NCI-H1048 (cell line): ENCODE results near the gene LCE2B.
"Not testable (repeated sequence)": the region's sequence is repeated elsewhere in the genome, so short reads cannot be mapped to it uniquely, and the experiment has no call there.

Experiments used
- DNase-seq: peaks from one replicate; lab custom pipeline; 2025; lab: John Stamatoyannopoulos, UW

The LCE2B gene, protein sequence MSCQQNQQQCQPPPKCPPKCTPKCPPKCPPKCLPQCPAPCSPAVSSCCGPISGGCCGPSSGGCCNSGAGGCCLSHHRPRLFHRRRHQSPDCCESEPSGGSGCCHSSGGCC

GRCh38 chr1:152685823-152686222 is at the start of gene LCE2B:
LCE2B (plus strand) TSS chr1:152686123; CDS start chr1:152686844, 721 bp downstream.
- DNase-seq: not testable (repeated sequence)

DNA sequence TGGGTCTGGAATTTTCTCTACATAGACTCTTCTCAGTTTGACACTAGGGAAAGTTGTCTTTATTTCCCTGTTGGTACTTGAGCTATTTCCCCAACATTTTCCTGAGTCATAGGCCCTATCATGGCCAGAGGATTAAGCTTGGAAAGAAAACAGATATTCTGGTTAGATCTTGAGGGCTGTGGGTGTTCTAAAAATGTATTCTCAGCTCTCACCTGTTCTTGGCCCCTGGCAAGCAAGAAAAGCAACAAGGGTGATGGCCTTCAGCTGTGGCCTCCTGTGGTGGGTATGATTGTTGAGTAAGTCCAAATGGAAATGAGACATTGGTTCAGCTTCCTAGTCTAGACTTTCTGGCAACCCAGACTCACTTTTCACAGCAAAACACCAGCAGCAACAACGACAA is 45.6 kb upstream of the LCE2B start:
- no peak for DNase-seq

DNA sequence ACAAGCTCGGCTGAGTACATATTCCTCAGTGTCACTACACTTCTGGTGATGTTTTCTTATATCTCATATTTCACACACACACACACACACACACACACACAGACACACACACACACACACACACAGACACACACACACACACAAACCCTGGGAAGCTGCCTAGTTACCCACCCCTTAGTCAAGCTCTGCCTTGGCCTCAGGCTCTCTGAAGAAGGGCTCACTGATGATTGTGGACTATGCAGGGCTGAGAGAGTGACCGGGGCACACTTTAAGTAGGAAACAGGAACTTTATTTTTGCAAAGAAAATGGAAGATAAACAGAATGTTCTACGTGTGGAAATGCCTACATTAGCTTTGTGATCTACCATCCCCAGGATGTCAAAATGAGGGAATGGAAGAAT is 42.0 kb upstream of the LCE2B start:
- DNase-seq: no peak

- DNase-seq: no peak
Measured at GRCh38 chr1:152645146-152645545, 40.8 kb upstream of the LCE2B start.

DNA sequence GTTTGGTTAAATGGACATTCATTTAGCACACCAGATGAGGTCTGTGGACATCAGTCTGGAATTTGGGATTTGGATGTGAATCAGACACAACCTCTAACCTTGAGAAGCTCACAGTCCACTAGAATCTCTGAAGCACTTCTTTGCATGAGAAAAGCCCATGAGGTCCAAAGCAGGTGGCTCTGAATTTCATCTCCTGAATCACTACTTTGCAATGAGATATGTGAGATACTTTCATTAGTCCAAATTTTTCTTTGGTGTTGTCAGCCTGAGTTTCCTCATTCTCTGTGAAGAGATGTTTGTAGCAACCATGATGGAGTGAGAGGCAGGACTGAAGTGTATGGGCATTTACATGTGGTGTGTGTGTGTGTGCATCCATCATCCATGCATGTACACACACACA is 39.3 kb upstream of the LCE2B start:
- no peak for DNase-seq

DNA sequence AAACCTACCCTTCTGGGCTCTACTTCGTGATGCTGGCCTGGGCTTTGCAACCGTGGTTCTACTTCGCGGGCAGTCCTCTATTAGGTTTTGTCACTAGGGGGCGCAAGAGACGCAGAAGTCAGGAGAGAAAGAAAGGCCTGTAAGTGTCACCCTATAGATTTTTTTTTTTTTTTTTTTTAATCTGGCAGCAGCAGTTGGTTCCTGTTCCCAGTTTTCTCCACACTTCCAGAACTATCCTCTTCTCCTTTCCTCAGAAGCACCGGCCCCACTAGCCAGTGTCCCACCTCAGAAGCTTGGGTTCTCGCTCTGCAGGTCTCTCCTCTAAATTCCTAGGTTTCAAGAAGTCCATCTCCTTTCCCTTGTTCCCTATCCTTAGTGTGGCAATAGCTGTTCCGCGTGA is 31.8 kb upstream of the LCE2B start:
- peak; percentile 26 for DNase-seq

GRCh38 chr1:152656459-152656858 is 29.5 kb upstream of the LCE2B start:
- no peak for DNase-seq

DNA sequence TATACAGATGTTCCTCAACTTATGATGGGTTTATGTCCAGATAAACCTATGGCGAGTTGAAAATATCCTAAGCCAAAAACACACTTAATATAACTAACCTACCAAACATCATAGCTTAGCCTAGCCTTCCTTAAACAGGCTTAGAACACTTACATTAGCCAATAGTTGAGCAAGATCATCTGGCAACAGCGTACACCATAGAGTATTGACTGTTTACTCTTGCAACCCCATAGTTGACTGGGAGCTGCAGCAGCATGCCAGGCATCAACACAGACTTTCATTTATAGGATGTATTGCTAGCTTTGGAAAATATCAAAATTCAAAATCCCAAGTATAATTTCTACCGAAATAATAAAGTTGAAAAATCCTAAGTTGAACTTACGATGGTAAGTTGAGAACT is 28.2 kb upstream of the LCE2B start:
- DNase-seq: no peak

- DNase-seq: no peak
Measured at GRCh38 chr1:152658649-152659048, 27.3 kb upstream of the LCE2B start.

- no peak for DNase-seq
Measured at GRCh38 chr1:152663098-152663497, 22.8 kb upstream of the LCE2B start, which contains the start of gene LCE2D. LCE2D (plus strand) TSS chr1:152663380; CDS start chr1:152664106, 726 bp downstream.

DNA sequence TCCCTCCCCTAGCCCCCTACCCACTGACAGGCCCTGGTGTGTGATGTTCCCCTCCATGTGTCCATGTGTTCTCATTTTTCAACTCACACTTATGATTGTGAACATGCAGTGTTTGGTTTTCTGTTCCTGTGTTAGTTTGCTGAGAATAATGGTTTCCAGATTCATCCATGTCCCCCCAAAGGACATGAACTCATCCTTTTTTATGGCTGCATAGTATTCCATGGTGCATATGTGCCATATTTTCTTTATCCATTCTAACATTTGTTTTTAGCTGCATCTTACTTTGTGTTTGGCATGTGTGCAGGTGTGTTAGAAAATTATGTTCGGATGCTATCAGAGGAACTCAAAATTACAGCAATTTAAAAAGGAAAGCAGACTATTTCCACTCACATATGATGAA is 19.8 kb upstream of the LCE2B start:
- not testable (repeated sequence) for DNase-seq

- DNase-seq: no peak
Measured at GRCh38 chr1:152667648-152668047, 18.3 kb upstream of the LCE2B start.

DNA sequence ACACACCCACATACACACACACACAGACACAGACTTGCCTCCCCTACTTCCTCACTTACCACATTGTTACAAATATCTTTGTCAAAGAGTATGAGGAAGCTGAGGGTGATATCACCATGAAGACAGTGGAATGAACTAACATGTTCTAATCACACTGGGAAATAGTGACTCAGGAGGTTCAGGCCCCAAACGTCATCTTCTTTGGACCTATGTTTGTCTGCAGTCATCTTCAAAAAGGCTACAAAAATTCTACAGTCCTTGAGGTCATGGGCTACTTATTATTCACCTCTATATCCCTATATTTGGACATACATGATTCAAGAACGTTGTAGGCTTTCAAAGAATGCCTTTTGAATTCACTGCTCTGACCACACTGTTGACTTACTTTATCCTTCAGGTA is 12.9 kb upstream of the LCE2B start:
- DNase-seq: no peak

DNA sequence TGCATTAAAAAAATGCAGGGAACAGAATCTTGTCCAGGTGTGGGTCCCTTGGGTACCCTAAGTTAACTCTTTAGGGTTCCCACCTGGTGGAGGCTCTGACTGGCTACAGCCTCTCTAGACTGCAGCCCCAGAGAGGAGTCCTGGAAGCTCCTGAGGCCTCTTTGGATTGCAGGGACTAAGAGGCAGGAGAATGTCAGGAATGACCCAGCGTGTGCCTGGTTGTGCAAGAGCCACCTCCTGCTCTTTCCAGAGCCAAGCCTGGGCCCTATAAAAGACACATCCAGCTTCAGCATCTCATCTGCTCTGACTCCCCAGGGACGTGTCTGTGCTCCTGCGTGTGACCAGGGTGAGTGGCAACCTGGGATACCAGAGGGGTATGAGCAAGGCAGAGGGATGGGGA is 10.9 kb upstream of the LCE2B start, which contains the start of gene LCE2C:
Gene LCE2C (plus strand): TSS at position 297 of the 400 bp plus-strand sequence. CDS start 737 bp downstream, outside the sequence.
- DNase-seq: not testable (repeated sequence)

- no peak for DNase-seq
Measured at GRCh38 chr1:152679459-152679858, 6.5 kb upstream of the LCE2B start.

DNA sequence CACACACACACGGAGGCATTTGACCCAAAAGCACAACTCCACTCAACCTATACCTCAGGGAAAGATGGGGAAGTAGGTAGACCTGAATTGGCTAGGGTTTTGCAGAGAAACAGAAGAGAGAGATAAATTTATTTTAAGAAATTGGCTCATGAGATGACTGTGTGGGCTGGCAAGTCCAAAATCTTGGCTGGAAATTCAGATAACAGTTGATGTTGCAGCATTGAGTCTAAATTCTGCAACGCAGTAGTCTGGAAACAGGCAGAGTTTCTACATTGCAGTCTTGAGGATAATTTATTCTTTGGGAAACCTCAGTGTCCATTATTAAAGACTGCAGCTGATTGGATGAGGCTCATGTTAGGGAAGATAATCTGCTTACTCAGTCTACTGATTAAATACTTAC is 4.3 kb upstream of the LCE2B start:
- no peak for DNase-seq

DNA sequence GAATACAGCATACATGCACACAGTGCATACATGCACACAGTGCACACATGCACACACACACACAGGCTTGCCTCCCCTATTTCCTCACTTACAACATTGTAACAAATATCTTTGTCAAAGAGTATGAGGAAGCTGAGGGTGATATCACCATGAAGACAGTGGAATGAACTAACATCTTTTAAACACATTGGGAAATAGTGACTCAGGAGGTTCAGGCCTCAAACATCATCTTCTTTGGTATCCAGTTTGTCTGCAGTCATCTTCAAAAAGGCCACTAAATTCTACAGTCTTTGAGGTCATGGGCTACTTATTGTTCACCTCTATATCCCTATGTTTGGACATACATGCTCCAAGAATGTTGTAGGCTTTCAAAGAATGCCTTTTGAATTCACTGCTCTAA is 2.1 kb upstream of the LCE2B start:
- no peak for DNase-seq

DNA sequence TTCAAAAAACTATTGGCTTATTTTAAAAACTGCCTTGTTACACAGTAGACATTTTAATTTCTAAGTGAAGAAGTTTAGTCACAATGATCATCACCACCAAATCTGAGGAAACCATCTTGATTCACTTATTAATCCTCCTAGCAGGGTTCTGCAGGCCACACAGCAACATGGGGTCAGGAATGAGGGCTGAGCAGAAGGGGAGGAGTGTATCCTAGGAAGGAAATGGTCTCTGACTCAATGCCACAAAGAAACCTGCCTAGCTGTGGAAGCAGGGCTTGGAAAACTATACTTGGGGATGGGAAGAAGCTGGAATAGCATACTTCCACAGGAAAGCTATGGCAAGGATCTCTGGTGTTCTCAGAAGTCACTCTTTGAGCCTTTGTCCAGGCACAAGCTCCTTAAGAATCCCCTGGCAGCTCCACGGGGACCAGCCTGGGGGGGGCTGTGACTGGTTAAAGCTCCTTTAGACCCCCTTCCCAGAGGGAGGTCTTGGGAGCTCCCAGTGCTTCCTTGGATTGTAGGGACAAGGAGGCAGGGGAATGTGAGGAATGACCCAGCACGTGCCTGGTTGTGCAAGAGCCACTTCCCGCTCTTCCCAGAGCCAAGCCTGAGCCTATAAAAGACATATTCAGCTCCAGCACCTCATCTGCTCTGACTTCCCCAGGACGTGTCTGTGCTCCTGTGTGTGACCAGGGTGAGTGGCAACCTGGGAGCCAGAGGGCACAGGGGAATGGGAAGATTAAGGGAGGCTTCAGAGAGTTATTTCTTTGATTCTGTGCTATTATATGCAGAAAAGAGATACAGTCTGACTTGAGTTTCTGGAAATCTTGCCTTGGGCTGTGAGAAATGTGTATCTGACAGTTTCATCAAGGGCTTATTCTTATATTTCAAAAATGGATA is 12.0 kb downstream of the LCE2B start, which contains the start of gene LCE2A:
Gene LCE2A (plus strand): TSS at position 645 of the 900 bp plus-strand sequence. CDS start 557 bp downstream, outside the sequence.
- no peak for DNase-seq

GRCh38 chr1:152699746-152700145 is 13.8 kb downstream of the LCE2B start:
- DNase-seq: no peak

- DNase-seq: no peak
Measured at GRCh38 chr1:152707860-152708259, 21.9 kb downstream of the LCE2B start, which contains the start of gene LCE4A. LCE4A (plus strand) TSS chr1:152708160; CDS start chr1:152709076, 916 bp downstream.

GRCh38 chr1:152718238-152718637 is 32.3 kb downstream of the LCE2B start:
- DNase-seq: no peak

- no peak for DNase-seq
Measured at GRCh38 chr1:152725261-152725660, 39.3 kb downstream of the LCE2B start.

GRCh38 chr1:152728986-152729385 is 43.1 kb downstream of the LCE2B start:
- DNase-seq: no peak
